ENCODE data around the gene ZCCHC3. TPM values are rescaled to one million over a fixed set of nuclear protein-coding genes. Genes with fewer than 3 reads are reported as not detected.
A peak's percentile ranks its signal among the peaks of the same experiment; 100 is the strongest.

ZCCHC3 gene
- polyA plus RNA-seq, 2 of the 4 experiments (the other 2 are of a cell fraction): 17.4 to 17.7 TPM

- peak overlapping the region; percentile 95 for H3K4me3 ChIP-seq
- no peaks in the 10 kb centered on the region for H3K9me3 ChIP-seq
- peaks cover 44% of the 10 kb centered on the region for H3K4me1 ChIP-seq
- 13% methylated on average over 28 of the region's 47 CpGs for WGBS (ENCODE audit: missing lambda C conversion rate)
- peak overlapping the region; percentile 95 to 99 for H3K27ac ChIP-seq
- CTCF ChIA-PET: interaction anchor here (1.1 to 6.9 kb wide), 3 partner anchors 19 to 151 kb away, joined by 5 to 111 read pairs (median 77); partner anchors contain the start of genes NRSN2 and ZCCHC3
- POLR2A ChIA-PET: interaction anchor here (0.6 to 3.7 kb wide), 3 partner anchors 20 to 1508 kb away, joined by 3 to 30 read pairs (median 15); partner anchors contain the start of gene NRSN2
- peak; percentile 11 to 49; a peak in 5 of 6 replicates for ATAC-seq
- peak overlapping the region; percentile 74 for H3K4me2 ChIP-seq
- no peak for FAIRE-seq
- peak; percentile 89 to 95 for DNase-seq (ENCODE audit: low read depth in 1 of 2, low spot score in 1 of 2)
- TF ChIP-seq MAZ (IDR thresholded peaks at IDR 0.05; ENCODE audit: borderline replicate concordance, low read depth, low read length): peak; percentile 83; the same call in 1 of the 2 replicates
- TF ChIP-seq, protein P1, sequence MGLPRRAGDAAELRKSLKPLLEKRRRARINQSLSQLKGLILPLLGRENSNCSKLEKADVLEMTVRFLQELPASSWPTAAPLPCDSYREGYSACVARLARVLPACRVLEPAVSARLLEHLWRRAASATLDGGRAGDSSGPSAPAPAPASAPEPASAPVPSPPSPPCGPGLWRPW (IDR thresholded peaks at IDR 0.05): no peak
- TF ChIP-seq HOXA7 (CRISPR knock-in tag; IDR thresholded peaks at IDR 0.05): no peak
- TF ChIP-seq TP53 (CRISPR knock-in tag; IDR thresholded peaks at IDR 0.05): no peak
- TF ChIP-seq SREBF2 (IDR thresholded peaks at IDR 0.05): no peak
- TF ChIP-seq HOXB5 (CRISPR knock-in tag; IDR thresholded peaks at IDR 0.05): no peak
- TF ChIP-seq MAX (IDR thresholded peaks at IDR 0.05): peak; percentile 94
- no peak for TF ChIP-seq FOSB (CRISPR knock-in tag; IDR thresholded peaks at IDR 0.05)
- TF ChIP-seq CHD2 (IDR thresholded peaks at IDR 0.05; ENCODE audit: low read length, partially characterized antibody): no peak
- TF ChIP-seq NR3C1 (IDR thresholded peaks at IDR 0.05): no peak
- no peak for TF ChIP-seq CBX2 (IDR thresholded peaks at IDR 0.05; ENCODE audit: borderline replicate concordance, low read depth)
- no peak for TF ChIP-seq CEBPB (IDR thresholded peaks at IDR 0.05)
- no peak for TF ChIP-seq HOXB13 (CRISPR knock-in tag; IDR thresholded peaks at IDR 0.05; ENCODE audit: low read depth)
- TF ChIP-seq POLR2AphosphoS2 (conservative IDR thresholded peaks at IDR 0.05; ENCODE audit: low read length): no peak
- 0 out of 2 replicates have a peak, but pooled peaks have one; percentile 25 for TF ChIP-seq RARB (CRISPR knock-in tag; IDR thresholded peaks at IDR 0.05)
- TF ChIP-seq ESRRA (IDR thresholded peaks at IDR 0.05; ENCODE audit: borderline replicate concordance, low read length): no peak
- 0 out of 2 replicates have a peak, but pooled peaks have one; percentile 17 for TF ChIP-seq BHLHE40 (IDR thresholded peaks at IDR 0.05; ENCODE audit: low read depth, low read length)
- TF ChIP-seq, protein P2, sequence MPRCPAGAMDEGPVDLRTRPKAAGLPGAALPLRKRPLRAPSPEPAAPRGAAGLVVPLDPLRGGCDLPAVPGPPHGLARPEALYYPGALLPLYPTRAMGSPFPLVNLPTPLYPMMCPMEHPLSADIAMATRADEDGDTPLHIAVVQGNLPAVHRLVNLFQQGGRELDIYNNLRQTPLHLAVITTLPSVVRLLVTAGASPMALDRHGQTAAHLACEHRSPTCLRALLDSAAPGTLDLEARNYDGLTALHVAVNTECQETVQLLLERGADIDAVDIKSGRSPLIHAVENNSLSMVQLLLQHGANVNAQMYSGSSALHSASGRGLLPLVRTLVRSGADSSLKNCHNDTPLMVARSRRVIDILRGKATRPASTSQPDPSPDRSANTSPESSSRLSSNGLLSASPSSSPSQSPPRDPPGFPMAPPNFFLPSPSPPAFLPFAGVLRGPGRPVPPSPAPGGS (IDR thresholded peaks at IDR 0.05): no peak; the same call in 2 of the 3 replicates
- TF ChIP-seq RFX5 (IDR thresholded peaks at IDR 0.05): peak; percentile 77
- no peak for TF ChIP-seq ZFP36 (IDR thresholded peaks at IDR 0.05; ENCODE audit: borderline replicate concordance, partially characterized antibody)
- TF ChIP-seq GATA3 (IDR thresholded peaks at IDR 0.05; ENCODE audit: borderline replicate concordance): no peak
- TF ChIP-seq FOSL2 (IDR thresholded peaks at IDR 0.05): no peak
- TF ChIP-seq FOSL2 (CRISPR knock-in tag; IDR thresholded peaks at IDR 0.05): no peak; the same call in 1 of the 2 replicates
- TF ChIP-seq JUNB (IDR thresholded peaks at IDR 0.05): no peak
- peak; percentile 46 to 75; a peak in 1 of 5 replicates for TF ChIP-seq JUN (IDR thresholded peaks at IDR 0.05)
- no peak for TF ChIP-seq NFE2L2 (conservative IDR thresholded peaks at IDR 0.05; ENCODE audit: low read length)
- no peak for TF ChIP-seq E2F6 (IDR thresholded peaks at IDR 0.05; ENCODE audit: borderline replicate concordance, low read depth)
- no peak for TF ChIP-seq ZNF302 (CRISPR knock-in tag; IDR thresholded peaks at IDR 0.05)
- TF ChIP-seq, protein P3, sequence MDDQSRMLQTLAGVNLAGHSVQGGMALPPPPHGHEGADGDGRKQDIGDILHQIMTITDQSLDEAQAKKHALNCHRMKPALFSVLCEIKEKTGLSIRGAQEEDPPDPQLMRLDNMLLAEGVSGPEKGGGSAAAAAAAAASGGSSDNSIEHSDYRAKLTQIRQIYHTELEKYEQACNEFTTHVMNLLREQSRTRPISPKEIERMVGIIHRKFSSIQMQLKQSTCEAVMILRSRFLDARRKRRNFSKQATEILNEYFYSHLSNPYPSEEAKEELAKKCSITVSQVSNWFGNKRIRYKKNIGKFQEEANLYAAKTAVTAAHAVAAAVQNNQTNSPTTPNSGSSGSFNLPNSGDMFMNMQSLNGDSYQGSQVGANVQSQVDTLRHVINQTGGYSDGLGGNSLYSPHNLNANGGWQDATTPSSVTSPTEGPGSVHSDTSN (IDR thresholded peaks at IDR 0.05): peak; percentile 40; the same call in 1 of the 2 replicates
- TF ChIP-seq, protein P4, sequence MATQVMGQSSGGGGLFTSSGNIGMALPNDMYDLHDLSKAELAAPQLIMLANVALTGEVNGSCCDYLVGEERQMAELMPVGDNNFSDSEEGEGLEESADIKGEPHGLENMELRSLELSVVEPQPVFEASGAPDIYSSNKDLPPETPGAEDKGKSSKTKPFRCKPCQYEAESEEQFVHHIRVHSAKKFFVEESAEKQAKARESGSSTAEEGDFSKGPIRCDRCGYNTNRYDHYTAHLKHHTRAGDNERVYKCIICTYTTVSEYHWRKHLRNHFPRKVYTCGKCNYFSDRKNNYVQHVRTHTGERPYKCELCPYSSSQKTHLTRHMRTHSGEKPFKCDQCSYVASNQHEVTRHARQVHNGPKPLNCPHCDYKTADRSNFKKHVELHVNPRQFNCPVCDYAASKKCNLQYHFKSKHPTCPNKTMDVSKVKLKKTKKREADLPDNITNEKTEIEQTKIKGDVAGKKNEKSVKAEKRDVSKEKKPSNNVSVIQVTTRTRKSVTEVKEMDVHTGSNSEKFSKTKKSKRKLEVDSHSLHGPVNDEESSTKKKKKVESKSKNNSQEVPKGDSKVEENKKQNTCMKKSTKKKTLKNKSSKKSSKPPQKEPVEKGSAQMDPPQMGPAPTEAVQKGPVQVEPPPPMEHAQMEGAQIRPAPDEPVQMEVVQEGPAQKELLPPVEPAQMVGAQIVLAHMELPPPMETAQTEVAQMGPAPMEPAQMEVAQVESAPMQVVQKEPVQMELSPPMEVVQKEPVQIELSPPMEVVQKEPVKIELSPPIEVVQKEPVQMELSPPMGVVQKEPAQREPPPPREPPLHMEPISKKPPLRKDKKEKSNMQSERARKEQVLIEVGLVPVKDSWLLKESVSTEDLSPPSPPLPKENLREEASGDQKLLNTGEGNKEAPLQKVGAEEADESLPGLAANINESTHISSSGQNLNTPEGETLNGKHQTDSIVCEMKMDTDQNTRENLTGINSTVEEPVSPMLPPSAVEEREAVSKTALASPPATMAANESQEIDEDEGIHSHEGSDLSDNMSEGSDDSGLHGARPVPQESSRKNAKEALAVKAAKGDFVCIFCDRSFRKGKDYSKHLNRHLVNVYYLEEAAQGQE (IDR thresholded peaks at IDR 0.05): no peak
- TF ChIP-seq KDM5A (IDR thresholded peaks at IDR 0.05): no peak
- no peak for TF ChIP-seq EHF (CRISPR knock-in tag; IDR thresholded peaks at IDR 0.05)
- TF ChIP-seq FOXS1 (CRISPR knock-in tag; IDR thresholded peaks at IDR 0.05): no peak
- TF ChIP-seq MAFK (IDR thresholded peaks at IDR 0.05; ENCODE audit: partially characterized antibody): no peak
- TF ChIP-seq EHMT2 (IDR thresholded peaks at IDR 0.05; ENCODE audit: low read depth): no peak
- peak; percentile 43 for TF ChIP-seq POLR2A (IDR thresholded peaks at IDR 0.05; ENCODE audit: low read length)
These were observed 30.0 kb downstream of the ZCCHC3 start for GRCh38 chr20:327186-328026.
